Dendritic cell treated with granulocyte-macrophage colony-stimulating factor and Interleukin-4, amounts not matched to agents 40 ng/mL and 50 ng/mL, for 4 days (primary cell): ENCODE data around the gene RASAL2.
"Not testable (repeated sequence)": the region's sequence is repeated elsewhere in the genome, so short reads cannot be mapped to it uniquely, and the experiment has no call there.

Experiments
- H3K27ac Mint-ChIP-seq: one replicate; pipeline ENCODE4 v1.8.0; 2022; ENCODE audit warnings: mild to moderate bottlenecking, mixed read lengths
- H3K27me3 Mint-ChIP-seq: one replicate; pipeline ENCODE4 v1.8.0; 2022; ENCODE audit warnings: mild to moderate bottlenecking, mixed read lengths
- H3K36me3 Mint-ChIP-seq: one replicate; pipeline ENCODE4 v1.8.0; 2022; ENCODE audit warnings: low read depth, mixed read lengths
- H3K4me1 Mint-ChIP-seq: one replicate; pipeline ENCODE4 v1.8.0; 2022; ENCODE audit warnings: low read depth, mixed read lengths
- H3K4me3 Mint-ChIP-seq: one replicate; pipeline ENCODE4 v1.8.0; 2022; ENCODE audit warnings: mild to moderate bottlenecking, moderate library complexity, mixed read lengths
- H3K9me3 Mint-ChIP-seq: one replicate; pipeline ENCODE4 v1.8.0; 2022; ENCODE audit warnings: mixed read lengths
- intact Hi-C: fragments of 100-400 bp; cut with micrococcal nuclease; formaldehyde crosslinking; loops from one replicate; pipeline ENCODE4 v1.15.0; 2022

Gene RASAL2

GRCh38 chr1:178361847-178362246, 267.9 kb downstream of the RASAL2 start:
- no peak overlapping the region for H3K4me3 Mint-ChIP-seq
- H3K27ac Mint-ChIP-seq = no peak overlapping the region
- no peaks in the 10 kb centered on the region for H3K9me3 Mint-ChIP-seq
- peaks cover 6% of the 10 kb centered on the region for H3K4me1 Mint-ChIP-seq
- no peaks in the 10 kb centered on the region for H3K36me3 Mint-ChIP-seq
- intact Hi-C loops = no loop called here
- H3K27me3 Mint-ChIP-seq = no peaks in the 10 kb centered on the region

- Mint-ChIP-seq H3K4me3 (no peak overlapping the region), H3K4me1 (peaks cover 11% of the 10 kb centered on the region), H3K36me3 (no peaks in the 10 kb centered on the region), H3K9me3 (no peaks in the 10 kb centered on the region), H3K27ac (no peak overlapping the region), H3K27me3 (no peaks in the 10 kb centered on the region)
- intact Hi-C loops = no loop called here
Measured at GRCh38 chr1:178362747-178363146, 268.8 kb downstream of the RASAL2 start.

DNA sequence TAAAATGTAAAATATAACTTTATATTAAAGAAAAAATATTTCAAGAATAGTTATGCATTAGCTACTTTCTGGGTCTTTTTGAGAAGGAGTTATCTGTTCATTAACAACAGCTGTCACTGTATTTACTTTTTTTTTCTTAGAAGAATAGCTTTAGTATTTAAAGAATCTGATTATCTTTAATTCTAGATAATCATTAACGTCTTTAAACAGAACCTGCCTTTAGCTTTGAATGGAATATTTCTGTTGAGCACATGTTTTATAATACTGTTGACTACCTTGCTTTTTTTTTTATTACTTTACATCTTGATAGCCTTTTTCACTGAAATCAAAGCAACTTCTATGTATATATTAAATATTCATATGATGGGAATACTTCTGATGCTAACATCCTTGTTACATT, 270.9 kb downstream of the RASAL2 start:
- no peaks in the 10 kb centered on the region for H3K9me3 Mint-ChIP-seq
- peaks cover 11% of the 10 kb centered on the region for H3K4me1 Mint-ChIP-seq
- no peaks in the 10 kb centered on the region for H3K27me3 Mint-ChIP-seq
- H3K36me3 Mint-ChIP-seq = no peaks in the 10 kb centered on the region
- no peak overlapping the region for H3K27ac Mint-ChIP-seq
- intact Hi-C loops = no loop called here
- H3K4me3 Mint-ChIP-seq = no peak overlapping the region

DNA sequence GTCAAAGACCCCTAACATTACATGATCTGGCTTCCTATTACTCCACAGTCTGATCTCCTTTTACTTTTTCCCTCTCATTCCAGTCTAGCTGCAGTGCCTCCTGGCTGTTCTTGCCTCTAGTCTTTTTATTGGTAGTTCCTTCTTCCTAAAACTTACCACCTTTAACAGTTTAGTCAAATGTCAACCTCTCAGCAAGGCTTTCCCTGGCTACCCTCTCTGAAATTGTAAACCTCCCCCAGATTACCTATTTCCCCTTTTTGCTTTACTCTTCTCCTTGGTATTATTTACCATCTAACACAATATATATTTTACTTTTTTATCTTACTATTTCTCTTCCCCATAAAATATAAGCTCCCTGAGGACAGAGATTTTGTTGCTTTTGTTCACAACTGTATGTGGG, 273.2 kb downstream of the RASAL2 start:
- no peaks in the 10 kb centered on the region for H3K27me3 Mint-ChIP-seq
- H3K36me3 Mint-ChIP-seq = no peaks in the 10 kb centered on the region
- H3K4me3 Mint-ChIP-seq = no peak overlapping the region
- no peak overlapping the region for H3K27ac Mint-ChIP-seq
- intact Hi-C loops = no loop called here
- H3K4me1 Mint-ChIP-seq = peaks cover 11% of the 10 kb centered on the region
- H3K9me3 Mint-ChIP-seq = no peaks in the 10 kb centered on the region

GRCh38 chr1:178368208-178368607, 274.3 kb downstream of the RASAL2 start:
- H3K36me3 Mint-ChIP-seq = no peaks in the 10 kb centered on the region
- intact Hi-C loops = no loop called here
- H3K27ac Mint-ChIP-seq = no peak overlapping the region
- no peaks in the 10 kb centered on the region for H3K27me3 Mint-ChIP-seq
- H3K4me1 Mint-ChIP-seq = peaks cover 6% of the 10 kb centered on the region
- no peak overlapping the region for H3K4me3 Mint-ChIP-seq
- H3K9me3 Mint-ChIP-seq = no peaks in the 10 kb centered on the region

- intact Hi-C loops = no loop called here
- no peaks in the 10 kb centered on the region for H3K9me3 Mint-ChIP-seq
- H3K27me3 Mint-ChIP-seq = no peaks in the 10 kb centered on the region
- no peaks in the 10 kb centered on the region for H3K36me3 Mint-ChIP-seq
- H3K4me3 Mint-ChIP-seq = no peak overlapping the region
- no peak overlapping the region for H3K27ac Mint-ChIP-seq
- peaks cover 6% of the 10 kb centered on the region for H3K4me1 Mint-ChIP-seq
Measured at GRCh38 chr1:178371235-178371634, 277.3 kb downstream of the RASAL2 start.

DNA sequence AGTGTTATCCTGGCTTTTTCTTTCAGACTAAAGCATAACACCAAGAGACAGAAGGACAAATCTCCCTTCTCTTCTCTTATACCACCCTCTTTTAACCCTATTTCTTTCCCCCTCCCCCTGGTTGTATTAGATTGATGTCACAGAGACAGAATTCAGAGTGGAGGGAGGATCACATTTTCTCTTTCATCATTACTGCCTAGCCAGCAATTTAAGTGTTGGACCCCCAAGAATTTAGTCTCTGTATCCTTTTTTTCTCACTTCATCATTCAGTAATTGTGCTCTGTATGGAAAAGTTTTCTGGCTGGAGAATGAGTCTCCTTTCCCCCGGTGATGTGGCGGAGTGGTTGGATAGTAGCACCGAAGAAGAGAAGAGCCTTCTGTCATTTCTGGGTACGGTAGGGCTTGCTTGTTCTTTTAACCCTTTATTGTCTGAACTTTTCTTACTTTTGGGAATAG, 278.1 kb downstream of the RASAL2 start:
- Mint-ChIP-seq H3K4me1 (peaks cover 4% of the 10 kb centered on the region), H3K4me3 (no peak overlapping the region), H3K27me3 (no peaks in the 10 kb centered on the region), H3K27ac (no peak overlapping the region), H3K9me3 (no peaks in the 10 kb centered on the region), H3K36me3 (no peaks in the 10 kb centered on the region)
- intact Hi-C loops = no loop called here

- no peaks in the 10 kb centered on the region for H3K9me3 Mint-ChIP-seq
- H3K27ac Mint-ChIP-seq = no peak overlapping the region
Measured at GRCh38 chr1:178374016-178374415, 280.1 kb downstream of the RASAL2 start.

DNA sequence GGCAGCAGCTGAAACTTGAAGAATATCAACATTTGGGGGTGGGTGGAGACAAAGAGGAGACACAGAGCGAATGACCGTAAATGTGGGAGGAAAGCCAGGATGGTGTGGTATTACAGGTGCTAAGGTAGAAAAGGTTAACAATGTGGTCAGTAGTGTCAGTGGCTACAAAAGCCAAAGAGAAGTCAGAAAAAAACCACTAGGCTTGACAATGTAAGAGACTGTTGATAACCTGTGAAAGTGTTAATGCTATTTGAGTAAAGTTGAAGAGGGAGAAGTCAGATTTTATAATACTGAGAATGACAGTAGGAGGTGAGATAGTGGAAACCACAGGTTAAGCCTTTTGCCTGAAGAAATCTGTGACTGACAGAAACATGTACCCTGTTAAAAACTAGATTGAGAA, 282.1 kb downstream of the RASAL2 start:
- H3K27me3 Mint-ChIP-seq = no peaks in the 10 kb centered on the region
- H3K36me3 Mint-ChIP-seq = no peaks in the 10 kb centered on the region
- intact Hi-C loops = no loop called here
- no peaks in the 10 kb centered on the region for H3K4me1 Mint-ChIP-seq
- no peak overlapping the region for H3K4me3 Mint-ChIP-seq
- no peak overlapping the region for H3K27ac Mint-ChIP-seq
- no peaks in the 10 kb centered on the region for H3K9me3 Mint-ChIP-seq

More at GRCh38 chr1:178374016-178374415, 280.1 kb downstream of the RASAL2 start:
- intact Hi-C loops = no loop called here
- Mint-ChIP-seq H3K4me1 (no peaks in the 10 kb centered on the region), H3K27me3 (no peaks in the 10 kb centered on the region), H3K36me3 (no peaks in the 10 kb centered on the region), H3K4me3 (no peak overlapping the region)

- no peaks in the 10 kb centered on the region for H3K27me3 Mint-ChIP-seq
- no peak overlapping the region for H3K4me3 Mint-ChIP-seq
- no peaks in the 10 kb centered on the region for H3K9me3 Mint-ChIP-seq
- H3K36me3 Mint-ChIP-seq = no peaks in the 10 kb centered on the region
- H3K4me1 Mint-ChIP-seq = no peaks in the 10 kb centered on the region
- intact Hi-C loops = no loop called here
- H3K27ac Mint-ChIP-seq = no peak overlapping the region
Measured at GRCh38 chr1:178379807-178380206, 285.9 kb downstream of the RASAL2 start.

DNA sequence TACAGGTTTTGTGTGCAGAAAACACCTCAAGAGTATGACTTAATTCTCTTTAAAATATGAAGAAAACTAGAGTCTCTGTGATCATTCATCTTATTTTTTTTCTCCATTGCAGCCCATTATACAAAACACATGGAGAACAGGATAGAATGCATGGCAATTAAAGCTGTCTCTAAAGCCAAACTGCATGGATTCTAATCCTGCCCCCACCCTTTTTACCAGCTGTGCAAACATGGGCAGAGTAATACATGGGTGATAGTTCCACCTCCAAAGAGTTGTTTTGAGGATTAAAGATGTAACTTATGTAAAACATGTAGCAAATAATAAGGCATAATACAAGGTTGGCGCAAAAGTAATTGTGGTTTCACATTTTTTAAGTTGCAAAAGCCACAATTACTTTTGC, 288.5 kb downstream of the RASAL2 start:
- intact Hi-C loops = no loop called here
- no peaks in the 10 kb centered on the region for H3K9me3 Mint-ChIP-seq
- no peaks in the 10 kb centered on the region for H3K36me3 Mint-ChIP-seq
- no peak overlapping the region for H3K27ac Mint-ChIP-seq
- no peaks in the 10 kb centered on the region for H3K27me3 Mint-ChIP-seq
- no peak overlapping the region for H3K4me3 Mint-ChIP-seq
- no peaks in the 10 kb centered on the region for H3K4me1 Mint-ChIP-seq

GRCh38 chr1:178385662-178386061, 291.8 kb downstream of the RASAL2 start:
- intact Hi-C loops = no loop called here

GRCh38 chr1:178388418-178389145, 294.7 kb downstream of the RASAL2 start:
- intact Hi-C loops = no loop called here
- peaks cover 9% of the 10 kb centered on the region for H3K36me3 Mint-ChIP-seq
- H3K4me1 Mint-ChIP-seq = no peaks in the 10 kb centered on the region
- no peak overlapping the region for H3K4me3 Mint-ChIP-seq
- H3K27me3 Mint-ChIP-seq = no peaks in the 10 kb centered on the region
- no peaks in the 10 kb centered on the region for H3K9me3 Mint-ChIP-seq
- H3K27ac Mint-ChIP-seq = no peak overlapping the region

More at GRCh38 chr1:178385662-178386061, 291.8 kb downstream of the RASAL2 start:
- Mint-ChIP-seq H3K27me3 (no peaks in the 10 kb centered on the region), H3K27ac (no peak overlapping the region), H3K36me3 (peaks cover 4% of the 10 kb centered on the region), H3K4me3 (no peak overlapping the region), H3K4me1 (no peaks in the 10 kb centered on the region), H3K9me3 (no peaks in the 10 kb centered on the region)

DNA sequence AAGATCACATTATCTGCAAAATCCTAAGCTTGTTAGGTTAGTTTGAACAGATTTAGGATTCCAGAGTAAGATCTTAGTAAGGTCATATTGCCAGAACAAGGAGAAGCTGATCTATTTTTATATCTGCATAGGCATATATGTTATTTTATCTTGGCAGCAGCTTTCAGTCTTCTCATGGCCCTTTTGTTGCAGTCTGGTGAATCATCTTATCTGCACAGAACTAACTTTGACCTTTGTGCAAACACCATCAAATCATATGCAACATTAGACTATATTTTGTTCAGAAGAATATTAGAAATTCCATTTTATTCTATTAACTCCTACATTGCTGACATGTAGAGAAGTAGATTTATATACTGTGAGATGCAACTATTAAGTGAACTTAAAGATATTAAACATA, 295.5 kb downstream of the RASAL2 start:
- no peaks in the 10 kb centered on the region for H3K4me1 Mint-ChIP-seq
- no peak overlapping the region for H3K27ac Mint-ChIP-seq
- no peak overlapping the region for H3K4me3 Mint-ChIP-seq
- intact Hi-C loops = no loop called here
- peaks cover 9% of the 10 kb centered on the region for H3K36me3 Mint-ChIP-seq
- no peaks in the 10 kb centered on the region for H3K9me3 Mint-ChIP-seq
- no peaks in the 10 kb centered on the region for H3K27me3 Mint-ChIP-seq

GRCh38 chr1:178390280-178390679, 296.4 kb downstream of the RASAL2 start:
- H3K4me1 Mint-ChIP-seq, intact Hi-C loops, H3K27me3 Mint-ChIP-seq, H3K9me3 Mint-ChIP-seq, H3K36me3 Mint-ChIP-seq, H3K27ac Mint-ChIP-seq, H3K4me3 Mint-ChIP-seq: not testable (repeated sequence)
